ENCODE data around the gene OTOP2.

Gene OTOP2, protein sequence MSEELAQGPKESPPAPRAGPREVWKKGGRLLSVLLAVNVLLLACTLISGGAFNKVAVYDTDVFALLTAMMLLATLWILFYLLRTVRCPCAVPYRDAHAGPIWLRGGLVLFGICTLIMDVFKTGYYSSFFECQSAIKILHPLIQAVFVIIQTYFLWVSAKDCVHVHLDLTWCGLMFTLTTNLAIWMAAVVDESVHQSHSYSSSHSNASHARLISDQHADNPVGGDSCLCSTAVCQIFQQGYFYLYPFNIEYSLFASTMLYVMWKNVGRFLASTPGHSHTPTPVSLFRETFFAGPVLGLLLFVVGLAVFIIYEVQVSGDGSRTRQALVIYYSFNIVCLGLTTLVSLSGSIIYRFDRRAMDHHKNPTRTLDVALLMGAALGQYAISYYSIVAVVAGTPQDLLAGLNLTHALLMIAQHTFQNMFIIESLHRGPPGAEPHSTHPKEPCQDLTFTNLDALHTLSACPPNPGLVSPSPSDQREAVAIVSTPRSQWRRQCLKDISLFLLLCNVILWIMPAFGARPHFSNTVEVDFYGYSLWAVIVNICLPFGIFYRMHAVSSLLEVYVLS

DNA sequence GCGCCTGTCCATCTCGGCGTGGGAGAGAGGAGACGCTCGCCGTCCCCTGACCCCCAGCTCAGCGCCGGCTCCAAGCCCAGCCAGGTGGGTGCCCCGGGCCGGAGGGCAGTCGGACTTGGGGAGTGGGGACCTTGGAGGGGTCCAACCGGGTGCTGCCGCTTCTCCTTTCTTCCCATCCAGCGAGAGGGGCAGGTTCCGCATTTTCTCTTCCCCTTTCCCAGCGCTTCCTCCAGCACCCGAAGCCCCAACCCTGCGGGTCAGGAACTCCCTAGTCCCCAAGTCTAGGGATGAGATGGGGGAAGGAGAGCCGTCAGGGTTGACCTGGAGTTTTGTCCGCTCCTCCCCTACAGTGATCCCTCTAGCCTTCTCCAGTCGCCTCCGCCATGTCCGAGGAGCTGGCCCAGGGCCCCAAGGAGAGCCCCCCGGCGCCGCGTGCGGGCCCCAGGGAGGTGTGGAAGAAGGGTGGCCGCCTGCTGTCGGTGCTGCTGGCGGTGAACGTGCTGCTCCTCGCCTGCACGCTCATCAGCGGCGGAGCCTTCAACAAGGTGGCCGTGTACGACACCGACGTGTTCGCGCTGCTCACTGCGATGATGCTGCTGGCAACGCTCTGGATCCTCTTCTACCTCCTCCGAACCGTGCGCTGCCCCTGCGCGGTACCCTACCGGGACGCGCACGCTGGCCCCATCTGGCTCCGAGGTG is at the start of gene OTOP2:
OTOP2 (plus strand) TSS at position 24 of the 699 bp plus-strand sequence; CDS start at position 384, 360 bp downstream.
- DNase-seq, result no peak

DNA sequence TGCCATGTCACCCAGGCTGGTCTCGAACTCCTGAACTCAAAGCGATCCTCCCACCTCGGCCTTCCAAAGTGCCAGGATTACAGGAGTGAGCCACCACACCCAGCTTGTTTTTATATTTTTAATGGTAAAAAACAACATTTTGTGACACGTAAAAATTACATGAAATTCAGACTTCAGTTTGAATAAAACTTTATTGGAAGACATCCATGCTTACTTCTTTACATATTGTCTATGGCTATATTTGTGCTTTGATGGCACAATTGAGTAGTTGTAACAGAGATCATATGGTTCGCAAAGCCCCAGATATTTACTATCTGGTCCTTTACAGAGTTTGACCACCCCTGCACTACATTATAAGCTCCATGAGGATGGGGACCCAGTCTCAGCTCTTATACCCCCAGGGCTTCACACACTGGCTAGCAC is 49.4 kb upstream of the OTOP2 start:
- DNase-seq, result no peak

DNA sequence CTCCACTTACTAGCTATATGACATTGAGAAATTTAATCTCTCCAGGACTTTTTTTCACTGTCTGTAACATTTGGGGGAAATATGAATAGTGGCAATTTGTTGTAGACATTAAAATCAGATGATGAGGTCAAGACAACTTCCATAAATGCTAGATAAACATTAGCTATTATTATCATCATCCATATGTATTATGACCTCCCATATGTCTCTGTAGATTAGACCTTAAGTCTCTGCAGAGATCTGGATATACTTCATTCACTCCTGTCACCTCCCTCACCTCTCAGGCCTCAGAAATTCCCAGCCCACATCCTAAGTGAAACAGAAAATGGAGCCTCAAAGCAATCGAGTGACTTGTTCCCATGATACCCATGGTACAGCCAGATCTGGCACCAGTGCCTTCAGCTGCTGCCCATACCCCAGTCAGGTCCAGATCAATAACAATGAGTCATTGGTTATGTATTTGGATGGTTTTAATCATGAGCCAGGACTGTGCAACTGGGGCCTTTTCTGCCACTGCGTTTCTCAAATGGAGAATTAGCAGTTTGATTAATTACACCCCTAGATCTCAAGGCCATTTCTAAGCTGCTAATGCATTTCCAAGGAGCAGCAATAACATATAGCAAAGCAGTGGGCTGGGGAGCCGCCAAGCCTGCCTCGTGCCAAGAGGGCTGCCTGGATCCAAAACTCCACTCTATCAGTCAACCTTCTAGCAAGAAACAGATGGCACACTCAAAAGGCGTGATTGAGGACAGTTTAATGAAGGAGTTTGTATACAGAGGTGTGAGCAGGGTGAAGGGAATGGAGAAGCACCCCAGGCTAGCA is 48.7 kb upstream of the OTOP2 start:
- no peak for DNase-seq

DNA sequence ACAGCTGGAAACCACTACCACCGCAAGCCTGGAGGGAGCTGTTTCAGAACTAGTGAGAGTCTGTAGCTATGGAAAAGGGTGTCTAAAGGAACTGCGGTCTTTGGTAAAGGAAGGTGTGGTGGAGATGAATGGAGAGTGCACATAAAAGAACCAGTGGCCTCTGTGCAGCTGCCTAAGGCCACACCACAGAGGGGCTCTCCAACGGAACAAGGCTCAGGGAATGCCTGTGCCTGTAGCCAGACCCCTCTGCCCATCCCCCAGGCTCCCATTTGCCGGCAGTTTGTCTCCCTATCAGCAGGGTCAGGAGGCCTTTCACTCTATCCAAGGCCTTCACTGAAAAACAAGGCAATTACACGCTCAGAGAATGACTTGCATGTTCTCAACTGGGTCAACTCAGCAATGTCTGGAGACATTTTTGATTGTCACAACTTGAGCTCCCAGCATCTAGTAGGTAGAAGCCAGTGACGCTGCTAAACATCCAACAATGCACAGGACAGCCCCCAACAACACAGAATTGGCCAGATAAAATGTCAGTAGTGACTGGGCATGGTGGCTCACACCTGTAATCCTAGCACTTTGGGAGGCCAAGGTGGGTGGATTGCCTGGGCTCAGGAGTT is 48.0 kb upstream of the OTOP2 start:
- no peak for DNase-seq

DNA sequence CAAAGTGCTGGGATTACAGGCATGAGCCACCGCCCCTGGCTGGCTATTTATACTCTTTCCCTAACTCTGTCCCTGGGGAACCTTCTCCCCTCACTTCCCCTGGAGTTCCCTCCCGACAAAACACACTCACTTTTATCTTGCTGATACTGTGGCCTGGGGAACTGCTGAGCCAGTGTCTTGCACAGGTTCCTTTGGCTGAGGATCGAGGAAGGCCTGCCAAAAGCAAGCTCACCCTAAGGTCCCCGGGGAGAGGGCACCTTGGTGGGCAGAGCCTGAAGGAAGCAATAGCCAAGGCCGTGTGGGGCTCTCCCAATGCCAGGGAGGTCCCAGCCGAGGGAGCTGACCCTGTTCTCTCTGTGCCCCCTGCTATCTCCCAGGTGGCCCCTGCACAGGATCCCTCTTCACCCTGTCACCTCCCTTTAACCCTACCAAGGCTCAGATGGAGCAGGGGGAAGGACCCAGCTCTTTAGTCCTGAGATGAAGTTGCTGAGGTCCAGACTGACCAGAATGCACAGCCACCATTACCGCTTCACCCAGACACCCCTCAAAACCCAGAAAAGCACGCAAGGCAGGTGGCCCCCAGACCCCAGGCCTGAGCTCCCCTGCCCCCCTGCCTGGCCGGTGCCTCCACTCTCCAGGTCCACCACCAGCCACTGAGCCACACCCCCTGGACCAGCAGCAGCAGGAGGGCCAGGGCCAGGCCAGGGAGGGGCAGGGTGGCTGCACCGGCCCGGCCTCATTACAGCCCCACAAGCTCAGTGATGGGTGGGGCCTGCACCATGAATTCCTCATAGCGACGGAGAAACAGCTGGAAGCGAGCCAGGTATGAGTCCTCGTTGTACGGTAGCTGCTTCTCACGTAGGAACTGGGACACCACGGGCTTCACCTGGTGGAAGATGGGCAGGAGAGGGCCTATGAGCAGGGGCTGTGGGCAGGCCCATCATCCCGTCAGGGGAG is 46.2 kb upstream of the OTOP2 start:
- no peak for DNase-seq

DNA sequence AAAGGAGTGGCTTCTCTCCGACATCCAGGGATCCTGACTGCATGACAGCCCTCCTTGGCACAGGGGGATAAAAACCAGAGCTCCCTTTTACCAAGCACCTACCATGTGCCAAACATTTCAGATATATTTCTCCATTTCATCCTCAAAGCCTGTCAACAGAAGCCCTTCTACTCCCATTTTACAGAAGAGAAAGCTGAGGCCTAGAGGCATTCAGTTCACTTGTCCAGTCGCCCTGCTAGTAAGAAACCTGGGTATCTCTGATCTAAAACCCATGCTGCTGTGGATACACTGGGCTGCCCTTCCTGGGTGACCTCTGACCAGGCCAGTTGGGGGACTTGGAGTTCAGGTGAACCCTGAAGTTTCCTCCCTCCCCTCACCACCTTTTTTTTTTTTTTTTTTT is 45.4 kb upstream of the OTOP2 start:
- no peak for DNase-seq

DNA sequence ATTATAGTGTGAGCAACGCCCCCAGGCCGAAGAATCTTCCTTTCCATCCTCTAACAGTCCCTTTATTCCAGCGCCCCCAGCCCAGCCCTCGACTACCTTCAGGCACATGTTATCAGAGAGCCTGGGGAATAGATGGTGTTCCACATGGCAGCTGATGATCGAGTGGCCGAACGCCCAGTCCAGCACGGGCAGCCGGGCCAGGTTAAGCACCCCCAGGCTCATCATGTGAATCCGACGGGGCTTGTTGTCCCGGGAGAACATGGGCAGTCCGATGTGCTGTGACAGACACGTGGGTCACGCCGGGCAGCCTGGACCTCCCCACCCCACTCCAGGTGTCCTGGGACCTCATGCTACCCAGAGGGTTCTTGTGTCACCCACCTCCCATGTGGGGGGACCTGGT is 44.8 kb upstream of the OTOP2 start:
- no peak for DNase-seq

DNA sequence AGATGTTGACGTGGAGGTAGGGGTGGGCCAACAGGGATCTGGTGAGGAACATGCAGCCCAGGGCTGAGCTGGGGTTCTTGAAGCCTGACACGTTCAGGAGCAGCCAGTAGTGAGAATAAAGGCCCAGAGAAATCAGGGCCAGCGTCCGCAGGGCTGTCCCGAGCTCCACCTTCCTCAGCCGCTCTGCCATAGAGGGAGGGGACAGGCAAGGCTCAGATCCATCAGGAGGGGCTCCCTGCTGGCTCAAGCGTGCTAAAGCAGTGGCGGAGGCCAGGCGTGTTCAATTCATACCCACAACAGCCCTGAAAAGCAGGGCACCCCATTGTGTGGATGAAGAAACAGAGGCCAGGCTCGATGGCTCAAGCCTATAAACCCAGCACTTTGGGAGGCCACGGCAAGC is 43.0 kb upstream of the OTOP2 start:
- DNase-seq, result no peak

DNA sequence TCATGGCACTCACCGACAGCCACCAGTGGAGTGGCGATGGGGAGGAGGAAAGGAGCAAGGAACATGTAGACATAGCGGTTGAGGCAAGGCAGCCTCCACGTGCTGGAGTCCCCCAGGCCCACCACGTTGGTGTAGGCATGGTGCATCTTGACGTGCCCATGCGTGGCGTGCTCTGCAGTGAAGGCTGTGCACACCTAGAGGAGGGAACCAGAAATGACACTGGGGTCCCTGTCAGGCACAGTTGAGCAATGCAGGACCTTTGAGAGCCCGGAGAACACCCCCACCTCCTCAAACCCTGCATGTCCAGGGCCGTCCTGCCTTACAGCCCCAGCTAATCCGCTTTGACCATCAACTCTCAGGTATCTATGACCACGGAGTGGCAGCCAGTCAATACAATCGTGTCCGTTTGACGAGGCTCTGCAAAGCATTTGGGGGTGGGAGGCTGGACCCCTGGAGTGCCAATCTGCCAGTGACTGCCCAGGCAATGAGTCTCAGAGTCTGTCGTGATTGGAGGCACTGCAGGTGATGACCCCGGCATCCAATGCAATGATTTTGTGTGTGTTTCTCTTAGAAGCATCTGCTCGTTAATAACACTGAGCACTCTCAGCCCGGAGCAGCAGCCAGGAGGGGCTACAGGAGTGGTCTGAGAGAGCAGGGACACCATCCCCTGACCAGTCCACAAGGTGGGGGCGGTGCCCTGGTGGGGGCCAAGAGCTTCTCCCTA is 41.4 kb upstream of the OTOP2 start:
- DNase-seq, result no peak

DNA sequence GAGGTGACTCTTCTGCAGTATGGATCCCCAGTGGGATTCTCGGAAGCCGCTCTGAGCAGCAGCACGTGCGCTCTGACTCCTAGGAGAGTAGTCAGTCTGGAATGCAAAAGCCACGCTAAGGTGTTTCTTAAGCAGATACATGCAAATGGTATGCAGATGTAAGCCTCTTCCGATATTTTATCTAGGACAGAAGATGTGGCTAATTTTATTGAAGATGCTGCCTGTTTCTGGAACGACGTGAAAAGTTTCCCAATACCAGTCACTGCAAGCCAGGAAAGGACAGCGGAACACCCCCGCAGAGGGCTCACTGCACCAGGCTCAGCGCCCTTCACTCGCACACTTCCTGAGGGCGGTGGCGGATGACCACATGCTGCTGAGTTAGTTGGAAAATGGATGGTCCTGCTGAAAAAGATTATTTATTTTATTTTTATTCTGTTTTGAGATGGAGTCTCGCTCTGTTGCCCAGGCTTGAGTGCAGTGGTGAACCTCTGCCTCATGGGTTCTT is 40.8 kb upstream of the OTOP2 start:
- DNase-seq, result no peak

DNA sequence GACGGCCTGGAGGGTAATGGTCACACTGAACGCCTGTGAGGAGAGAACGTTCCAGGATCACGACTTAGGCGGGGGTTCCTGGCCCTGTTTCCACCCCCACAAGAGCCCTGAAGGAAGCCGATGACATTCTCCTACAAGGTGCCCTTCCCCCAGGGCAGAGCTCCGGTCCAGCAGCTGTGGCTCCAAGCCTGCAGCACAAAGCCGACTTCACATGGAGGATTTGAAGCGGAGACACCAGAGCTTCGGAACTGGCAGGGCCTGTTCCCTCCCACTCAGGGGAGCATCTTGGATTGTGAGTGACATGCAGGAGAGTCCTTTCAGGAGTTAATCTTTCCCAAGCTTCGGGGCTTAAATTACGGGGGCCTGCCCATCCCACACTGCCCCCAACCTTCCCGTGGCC is 35.6 kb upstream of the OTOP2 start:
- DNase-seq, result no peak

DNA sequence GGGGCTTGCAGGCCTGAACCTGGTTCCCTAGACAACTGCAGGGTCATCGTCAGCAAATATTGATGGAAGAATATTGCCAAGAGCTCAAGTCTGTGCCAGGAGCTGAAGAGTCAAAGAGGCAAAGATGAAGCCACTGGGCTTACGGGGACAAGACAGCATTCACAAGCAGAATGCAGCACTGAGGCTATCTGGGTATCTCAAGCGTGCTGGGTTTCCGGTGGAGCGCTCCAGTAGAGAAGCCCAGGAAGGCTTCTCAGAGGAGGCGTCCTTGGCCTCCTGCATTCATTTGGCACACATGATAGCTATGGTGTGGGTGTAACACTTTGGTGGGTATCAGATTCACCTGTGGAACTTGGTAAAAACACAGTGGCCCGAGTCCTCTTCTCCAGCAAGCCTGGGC is 33.5 kb upstream of the OTOP2 start:
- DNase-seq, result no peak

DNA sequence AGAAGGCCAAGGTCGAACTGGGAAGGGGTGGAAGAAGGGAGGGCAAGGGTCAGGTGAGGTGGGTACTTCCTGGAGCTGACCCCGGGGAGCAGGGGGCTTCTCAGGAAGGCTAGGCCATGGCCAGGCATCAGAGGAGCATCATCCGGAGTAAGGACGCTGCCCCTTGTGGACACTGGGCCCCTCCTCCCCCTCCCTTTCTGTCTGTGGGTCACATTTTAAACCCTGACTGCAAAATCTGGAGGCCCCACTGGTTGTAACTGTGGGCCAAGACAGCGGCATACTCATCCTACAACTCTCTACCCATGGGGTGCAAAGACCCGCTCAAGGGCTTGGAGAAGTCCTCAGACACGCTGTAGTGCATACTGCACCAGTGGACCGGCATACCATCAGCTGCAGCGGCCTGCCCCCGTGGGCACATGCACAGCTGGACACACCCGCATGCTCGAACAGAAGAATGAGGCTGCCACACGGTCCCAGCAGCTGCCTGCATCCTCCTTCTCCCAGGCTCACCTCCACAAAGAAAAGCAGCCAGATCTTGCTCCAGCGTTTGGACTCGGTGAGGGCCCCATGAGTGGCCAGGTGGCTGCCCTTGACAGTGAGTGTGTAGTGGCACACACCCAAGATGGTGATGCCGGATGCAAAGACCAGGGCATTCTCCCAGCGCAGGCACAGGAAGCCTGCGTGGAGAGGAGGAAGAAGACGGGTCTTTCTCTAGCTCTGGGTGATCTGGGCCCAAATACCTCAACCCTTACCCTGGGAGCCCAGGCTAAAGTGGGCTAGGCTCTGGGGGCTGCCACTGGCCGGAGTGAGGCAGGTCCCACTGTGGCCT is 31.8 kb upstream of the OTOP2 start:
- DNase-seq, result no peak

DNA sequence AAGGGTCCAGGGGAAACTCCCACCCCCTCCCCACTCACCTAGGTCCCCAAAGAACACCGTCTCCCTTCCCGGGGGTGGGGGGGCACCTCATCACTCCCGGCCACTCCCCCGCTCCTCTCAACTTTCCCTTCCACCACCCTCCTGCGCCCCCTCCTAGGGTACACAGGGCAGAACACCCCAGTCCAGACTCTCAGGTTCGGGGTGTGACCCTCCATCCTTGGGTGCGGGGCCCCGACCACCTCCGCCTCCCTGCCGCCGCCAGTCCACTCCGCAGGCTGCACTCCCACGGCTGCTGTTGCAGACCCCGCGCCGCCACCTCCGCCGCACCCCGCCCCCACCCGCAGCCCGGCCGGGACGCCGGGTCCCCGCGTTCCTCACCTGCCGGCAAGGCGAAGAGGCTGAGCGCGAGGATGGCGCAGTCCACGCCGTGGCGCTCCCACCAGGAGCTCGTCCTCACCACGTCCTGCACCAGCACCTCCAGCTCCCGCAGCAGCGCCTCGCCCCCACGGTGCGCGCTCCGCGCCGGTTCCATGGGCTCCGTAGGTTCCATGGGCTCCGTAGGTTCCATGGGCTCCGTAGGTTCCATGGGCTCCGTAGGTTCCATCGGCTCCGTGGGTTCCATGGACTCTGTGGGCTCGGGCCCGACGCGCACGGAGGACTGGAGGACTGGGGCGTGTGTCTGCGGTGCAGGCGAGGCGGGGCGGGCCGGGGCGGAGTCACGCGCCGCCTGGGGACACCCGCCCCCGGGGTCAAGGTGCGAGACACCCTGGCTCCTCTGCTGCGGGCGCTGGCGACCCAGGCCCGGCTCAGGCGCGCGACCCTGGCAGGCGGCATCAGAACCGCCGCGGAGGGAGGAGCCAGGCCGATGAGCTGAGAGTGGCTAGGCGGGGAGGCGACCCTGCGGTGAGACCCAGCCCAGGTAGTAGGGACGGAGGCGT is 30.8 kb upstream of the OTOP2 start, which contains the start of gene FADS6:
FADS6 (minus strand) TSS at position 660 of the 938 bp plus-strand sequence; CDS start at position 622, 38 bp downstream.
- no peak for DNase-seq

DNA sequence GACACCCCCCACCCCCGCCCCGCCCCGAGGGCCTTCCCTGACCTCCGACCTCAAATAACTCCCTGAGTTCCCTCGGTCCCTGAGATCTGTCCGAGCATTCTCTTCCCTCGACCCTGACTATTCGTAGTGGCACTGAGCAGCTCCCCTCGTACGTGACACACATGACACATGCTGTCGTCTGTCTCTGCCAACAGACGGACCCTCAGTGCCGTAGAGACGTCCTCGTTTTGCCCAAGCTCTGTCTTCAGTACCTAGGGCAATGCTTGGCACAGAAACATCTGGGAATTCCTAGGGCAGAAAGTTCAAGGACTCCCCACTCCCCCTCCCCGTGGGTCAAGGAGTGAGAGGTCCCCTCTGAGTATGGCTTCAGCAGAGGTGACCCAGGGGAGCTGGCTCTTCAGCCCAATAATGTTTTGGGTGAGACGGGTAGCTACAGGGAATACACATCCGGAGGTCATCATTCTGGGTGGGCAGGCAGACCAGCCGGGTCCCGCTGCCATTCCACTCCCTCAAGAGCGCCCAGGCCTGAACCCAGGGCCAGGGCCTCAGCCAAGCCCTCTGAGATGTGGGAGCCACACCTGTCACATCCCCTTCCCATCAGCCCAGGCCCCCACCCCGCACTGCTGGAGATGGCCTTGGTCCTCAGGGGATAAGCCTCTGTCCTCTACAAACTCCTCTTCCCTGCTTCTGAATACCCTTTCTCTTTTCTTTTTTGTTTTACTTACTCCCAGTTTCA is 30.0 kb upstream of the OTOP2 start:
- DNase-seq, result no peak

DNA sequence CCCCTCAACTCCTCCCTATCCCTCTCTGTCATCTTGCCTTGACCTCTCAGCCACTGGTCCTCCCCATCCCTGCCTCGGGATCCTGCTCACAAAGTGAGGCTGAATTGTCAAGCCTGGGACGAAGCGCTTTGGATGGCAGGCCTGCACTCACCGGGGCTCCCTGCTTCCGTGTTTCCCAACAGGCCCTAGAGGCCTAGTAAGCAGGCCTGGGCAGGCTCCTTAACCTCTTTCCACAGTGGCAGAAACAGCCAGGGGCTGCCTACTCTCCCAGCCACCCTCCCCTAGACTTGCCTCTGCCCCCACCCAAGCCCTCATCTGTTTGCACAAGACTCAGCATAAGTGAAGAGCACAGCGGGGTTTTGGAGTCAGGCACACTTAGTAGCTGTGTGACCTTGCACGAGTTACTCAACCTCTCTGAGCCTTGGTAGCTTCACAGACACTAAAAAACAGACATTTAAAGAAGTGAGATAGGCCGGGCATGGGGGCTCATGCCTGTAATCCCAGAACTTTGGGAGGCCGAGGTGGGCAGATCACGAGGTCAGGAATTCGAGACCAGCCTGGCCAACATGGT is 25.6 kb upstream of the OTOP2 start:
- DNase-seq, result no peak

DNA sequence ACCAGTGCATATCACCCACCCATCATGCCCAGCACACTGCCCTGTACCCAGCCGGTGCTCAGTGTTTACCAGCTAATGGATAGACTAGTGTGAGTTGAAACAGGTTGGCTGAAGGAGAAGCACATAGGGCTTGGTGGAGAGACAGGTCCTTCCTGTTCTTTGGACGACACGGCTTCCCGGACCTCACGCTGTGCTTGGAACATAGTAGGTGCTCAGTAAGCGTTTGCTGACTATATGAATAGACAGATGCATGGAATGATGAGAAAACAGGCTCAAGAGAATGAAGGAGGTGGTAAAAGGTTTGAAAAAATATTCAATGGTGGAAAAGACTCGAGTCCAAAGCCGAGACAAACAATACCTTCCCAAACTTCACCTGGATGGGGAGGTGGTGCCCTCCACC is 23.9 kb upstream of the OTOP2 start:
- no peak for DNase-seq
